HG03159 (cell line): ENCODE results near the gene KIAA0753.
"Not testable (repeated sequence)": the region's sequence is repeated elsewhere in the genome, so short reads cannot be mapped to it uniquely, and the experiment has no call there.

Experiments
- ATAC-seq: cut with Tn5 transposase; IDR thresholded peaks from one replicate; pipeline ENCODE4 v1.9.1; 2021; ENCODE audit warnings: mild to moderate bottlenecking, moderate library complexity; ENCODE audit not compliant: unreplicated experiment

The KIAA0753 gene

DNA sequence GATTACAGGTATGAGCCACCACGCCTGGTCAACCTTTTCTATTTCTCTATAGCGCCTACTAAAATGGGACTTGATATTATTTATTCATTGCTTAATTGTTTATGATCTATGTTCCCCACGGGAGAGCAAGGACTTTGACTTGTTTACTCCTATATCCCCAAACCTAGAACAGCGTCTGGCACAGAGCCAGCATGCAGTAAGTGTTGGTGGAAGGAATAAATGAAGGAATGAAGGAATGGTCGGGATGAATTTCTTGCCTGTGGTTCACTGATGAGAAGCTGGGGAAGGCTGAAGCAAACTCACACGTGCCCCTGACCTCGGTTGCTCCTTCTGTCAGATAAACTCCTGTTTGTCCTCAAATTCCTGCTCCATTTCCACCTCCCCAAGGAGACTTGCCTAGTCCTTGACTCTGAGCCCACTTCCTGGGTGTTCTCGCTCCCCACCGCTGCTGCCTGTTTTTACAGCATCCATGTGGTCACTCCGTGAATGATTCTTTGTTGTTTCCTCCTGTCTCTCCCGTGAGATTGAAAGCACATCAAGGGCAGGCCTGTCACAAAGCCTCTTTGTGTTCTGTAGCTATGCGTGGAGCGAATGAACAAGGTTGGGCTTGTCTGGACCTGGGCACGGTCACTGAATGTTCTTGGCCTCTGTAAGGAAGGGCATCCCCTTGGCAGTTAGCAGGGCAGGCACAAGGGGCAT is 28.4 kb upstream of the KIAA0753 start:
- no peak for ATAC-seq

DNA sequence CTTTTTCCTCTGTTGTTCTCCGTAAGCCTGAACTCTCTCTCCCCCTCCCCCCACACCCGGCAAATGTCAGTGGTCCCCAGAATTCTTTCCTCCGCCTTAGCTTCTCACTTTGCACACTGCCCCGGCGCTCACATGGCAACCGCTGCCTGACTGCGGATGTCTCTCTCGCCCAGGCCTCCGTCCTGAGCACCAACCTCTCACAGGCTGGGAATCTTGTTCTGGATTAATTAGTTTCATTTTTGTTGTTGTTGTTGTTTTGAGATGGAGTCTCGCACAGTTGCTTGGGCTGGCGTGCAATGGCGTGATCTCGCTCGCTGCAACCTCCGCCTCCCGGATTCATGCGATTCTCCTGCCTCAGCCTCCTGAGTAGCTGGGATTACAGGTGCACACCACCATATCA is 27.7 kb upstream of the KIAA0753 start:
- ATAC-seq, result no peak

- no peak for ATAC-seq
Observed at GRCh38 chr17:6667516-6667915, 27.0 kb upstream of the KIAA0753 start.

GRCh38 chr17:6666557-6666956 is 26.0 kb upstream of the KIAA0753 start:
- no peak for ATAC-seq

DNA sequence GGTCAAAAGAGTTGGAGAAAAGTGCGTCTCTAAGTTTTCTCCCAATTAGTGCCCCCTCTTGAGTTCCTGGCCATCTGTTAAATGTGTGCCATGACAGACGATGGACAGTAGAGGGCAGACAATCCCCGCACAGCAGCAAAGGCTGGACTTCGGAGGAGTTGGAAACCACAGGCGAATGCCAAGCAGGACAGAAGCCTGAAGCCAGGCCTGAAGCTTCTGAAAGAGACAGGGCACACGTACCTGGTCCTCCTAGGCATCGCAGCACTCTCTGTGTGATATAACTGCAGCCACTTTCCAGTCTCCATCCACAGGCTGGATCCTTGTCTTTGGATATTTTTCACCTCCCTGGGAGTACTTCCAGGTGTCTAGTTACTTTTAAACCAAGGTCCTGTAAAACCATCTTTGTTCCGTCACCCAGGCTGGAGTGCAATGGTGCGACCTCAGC is 25.6 kb upstream of the KIAA0753 start:
- no peak for ATAC-seq

DNA sequence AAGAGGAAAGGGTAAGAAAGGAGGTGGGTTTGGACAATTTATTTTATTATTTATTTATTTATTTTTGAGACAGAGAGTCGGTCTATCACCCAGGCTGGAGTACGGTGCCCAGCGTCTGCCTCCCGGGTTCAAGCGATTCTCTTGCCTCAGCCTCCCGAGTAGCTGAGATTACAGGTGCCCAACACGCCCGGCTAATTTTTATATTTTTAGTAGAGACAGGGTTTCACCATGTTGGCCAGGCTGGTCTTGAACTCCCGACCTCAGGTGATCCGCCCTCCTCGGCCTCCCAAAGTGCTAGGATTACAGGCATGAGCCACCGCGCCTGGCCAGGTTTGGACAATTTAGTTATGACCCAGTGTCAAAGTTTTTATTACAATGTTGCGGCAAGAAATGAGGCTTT is 22.7 kb upstream of the KIAA0753 start:
- not testable (repeated sequence) for ATAC-seq

GRCh38 chr17:6661464-6661848 is 20.9 kb upstream of the KIAA0753 start:
- no peak for ATAC-seq

GRCh38 chr17:6660805-6661463 is 20.4 kb upstream of the KIAA0753 start:
- ATAC-seq, result peak; percentile 75

GRCh38 chr17:6660101-6660500 is 19.6 kb upstream of the KIAA0753 start:
- no peak for ATAC-seq

DNA sequence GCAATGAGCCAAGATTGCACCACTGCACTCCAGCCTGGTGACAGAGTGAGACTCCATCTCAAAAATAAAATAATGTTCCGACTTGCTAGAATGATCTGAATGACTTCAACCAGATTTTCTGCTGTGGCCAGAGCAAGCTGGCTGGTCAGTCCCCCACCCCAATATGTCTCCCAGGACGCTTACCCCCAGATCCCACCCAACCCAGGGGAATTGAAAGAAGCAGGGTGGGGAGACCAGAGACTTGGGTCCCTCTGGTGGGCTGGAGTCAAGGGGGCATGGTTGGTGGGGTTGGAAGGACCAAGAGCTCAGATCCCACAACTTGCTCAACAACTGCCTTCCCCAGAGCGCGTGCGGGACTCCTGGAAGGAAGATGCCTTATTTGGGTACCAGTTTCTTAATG is 17.9 kb upstream of the KIAA0753 start:
- ATAC-seq, result not testable (repeated sequence)

- no peak for ATAC-seq
Observed at GRCh38 chr17:6657633-6658287, 17.2 kb upstream of the KIAA0753 start.

GRCh38 chr17:6656797-6657632 is 16.5 kb upstream of the KIAA0753 start:
- not testable (repeated sequence) for ATAC-seq

DNA sequence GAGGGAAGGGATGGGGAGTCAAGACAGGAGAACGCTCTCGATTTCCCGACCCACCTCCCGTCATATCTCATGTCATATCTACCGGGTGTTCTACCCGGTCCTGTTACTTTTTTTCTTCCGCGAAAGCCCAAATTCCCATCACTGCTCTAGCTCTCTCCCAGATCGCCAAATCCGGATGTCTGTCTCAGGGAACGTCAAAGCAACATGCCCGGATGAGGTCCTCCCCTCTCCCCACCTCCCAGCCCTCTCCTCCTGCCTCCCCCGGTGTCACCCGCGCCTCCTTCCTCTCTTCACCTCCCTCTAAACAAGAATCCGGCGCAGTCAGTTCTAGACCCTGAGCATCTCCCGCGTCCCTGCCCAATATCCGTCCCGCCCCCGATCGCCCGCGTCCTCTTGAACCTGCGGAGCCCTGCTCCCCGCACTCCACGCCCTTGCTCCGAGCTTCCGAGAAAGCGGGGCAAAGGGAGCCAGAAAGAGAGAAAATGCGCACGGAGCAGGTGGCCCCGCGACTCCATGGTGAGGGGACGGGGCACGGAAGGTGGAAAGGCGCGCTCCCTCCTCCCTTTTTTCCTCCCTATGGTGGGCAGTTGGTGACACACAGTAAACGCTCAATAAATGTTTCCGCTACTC is 15.3 kb upstream of the KIAA0753 start:
- ATAC-seq, result not testable (repeated sequence)

- ATAC-seq, result no peak
Observed at GRCh38 chr17:6654841-6655731, 14.6 kb upstream of the KIAA0753 start.

- ATAC-seq, result peak; percentile 10
Observed at GRCh38 chr17:6651919-6652452, 11.5 kb upstream of the KIAA0753 start.

GRCh38 chr17:6651354-6651918 is 10.9 kb upstream of the KIAA0753 start, which contains the start of the genes C17orf100 and MED31:
C17orf100 (plus strand) TSS chr17:6651762; CDS start chr17:6651914, 152 bp downstream.
MED31 (minus strand) TSS chr17:6651605; CDS start chr17:6651528, 77 bp downstream.
- ATAC-seq, result peak; percentile 89

GRCh38 chr17:6648181-6648580 is 7.7 kb upstream of the KIAA0753 start:
- no peak for ATAC-seq

GRCh38 chr17:6643451-6644125 is 3.1 kb upstream of the KIAA0753 start:
- ATAC-seq, result no peak
